HG02884 (cell line): Measurements from ENCODE around the gene DMPK.

ENCODE experiments used
- ATAC-seq: cut with Tn5 transposase; IDR thresholded peaks from one replicate; pipeline ENCODE4 v1.9.1; 2021; ENCODE audit warnings: mild to moderate bottlenecking, moderate library complexity; ENCODE audit not compliant: unreplicated experiment

Gene DMPK

GRCh38 chr19:45770192-45771101, 11.8 kb downstream of the DMPK start:
- peak; percentile 43 for ATAC-seq

DNA sequence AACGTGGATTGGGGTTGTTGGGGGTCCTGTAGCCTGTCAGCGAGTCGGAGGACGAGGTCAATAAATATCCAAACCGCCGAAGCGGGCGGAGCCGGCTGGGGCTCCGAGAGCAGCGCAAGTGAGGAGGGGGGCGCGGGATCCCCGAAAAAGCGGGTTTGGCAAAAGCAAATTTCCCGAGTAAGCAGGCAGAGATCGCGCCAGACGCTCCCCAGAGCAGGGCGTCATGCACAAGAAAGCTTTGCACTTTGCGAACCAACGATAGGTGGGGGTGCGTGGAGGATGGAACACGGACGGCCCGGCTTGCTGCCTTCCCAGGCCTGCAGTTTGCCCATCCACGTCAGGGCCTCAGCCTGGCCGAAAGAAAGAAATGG, 12.5 kb downstream of the DMPK start:
- ATAC-seq, result no peak

GRCh38 chr19:45768984-45769782, 13.1 kb downstream of the DMPK start, which contains the start of gene SIX5:
SIX5 (minus strand) TSS chr19:45769252; CDS start chr19:45768844, 408 bp downstream.
- peak; percentile 38 for ATAC-seq

- no peak for ATAC-seq
Measured at GRCh38 chr19:45768655-45768983, 13.7 kb downstream of the DMPK start.

GRCh38 chr19:45767881-45768654, 14.2 kb downstream of the DMPK start:
- ATAC-seq, result no peak

DNA sequence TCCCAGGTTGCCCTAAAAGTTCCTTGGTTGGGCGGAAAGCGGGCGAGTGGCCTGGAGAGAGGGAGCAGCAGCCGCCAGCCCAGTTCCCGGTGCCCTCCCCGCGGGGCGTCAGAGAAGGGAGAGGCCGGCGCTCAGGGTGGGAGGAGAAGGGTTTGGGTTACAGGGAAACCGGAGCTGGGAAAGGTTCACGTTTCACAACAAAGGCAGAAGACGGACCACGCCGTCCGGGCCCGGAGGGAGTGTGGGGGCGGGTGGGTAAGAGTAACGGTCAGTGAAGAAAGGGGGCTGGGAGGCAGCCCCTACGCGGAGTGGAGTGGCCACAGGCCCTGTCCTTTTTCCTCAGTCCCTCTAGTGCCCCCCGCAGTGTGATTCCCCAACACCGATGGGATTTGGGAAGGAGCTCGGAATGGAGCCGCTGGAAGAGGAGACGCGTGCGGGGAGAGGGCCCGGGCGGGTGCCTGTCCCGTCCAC, 14.8 kb downstream of the DMPK start:
- no peak for ATAC-seq

- ATAC-seq, result no peak
Measured at GRCh38 chr19:45766869-45767346, 15.4 kb downstream of the DMPK start.

DNA sequence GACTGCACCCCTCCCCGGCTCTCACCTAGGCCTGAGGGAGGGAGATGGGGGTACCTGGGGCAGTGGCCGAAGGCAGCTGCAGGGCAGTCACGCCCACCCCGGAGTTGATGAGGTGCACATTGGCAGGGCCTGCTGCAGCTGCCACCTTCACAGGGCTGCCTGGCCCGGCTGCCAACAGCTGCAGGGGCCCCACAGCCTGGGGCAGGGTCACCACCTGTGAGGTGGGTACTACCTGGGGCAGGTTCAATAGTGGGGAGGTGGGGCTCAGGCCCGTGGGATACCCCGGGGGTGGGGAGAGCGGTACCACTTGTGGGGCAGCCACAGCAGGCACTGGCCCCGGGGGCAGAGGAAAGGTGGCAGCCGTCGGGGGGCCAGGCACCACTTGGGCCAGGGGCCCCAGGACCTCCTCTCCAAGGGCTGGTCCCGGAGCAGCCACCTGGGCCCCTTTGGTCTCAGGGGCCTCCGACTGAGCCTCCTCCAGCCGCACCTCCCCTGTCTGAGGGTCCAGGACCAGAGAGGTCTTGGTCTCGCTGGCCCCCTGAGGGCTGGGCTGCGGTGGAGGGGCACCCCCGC, 15.9 kb downstream of the DMPK start:
- no peak for ATAC-seq

GRCh38 chr19:45765702-45766295, 16.5 kb downstream of the DMPK start:
- ATAC-seq, result no peak

- ATAC-seq, result no peak
Measured at GRCh38 chr19:45764945-45765701, 17.2 kb downstream of the DMPK start.

DNA sequence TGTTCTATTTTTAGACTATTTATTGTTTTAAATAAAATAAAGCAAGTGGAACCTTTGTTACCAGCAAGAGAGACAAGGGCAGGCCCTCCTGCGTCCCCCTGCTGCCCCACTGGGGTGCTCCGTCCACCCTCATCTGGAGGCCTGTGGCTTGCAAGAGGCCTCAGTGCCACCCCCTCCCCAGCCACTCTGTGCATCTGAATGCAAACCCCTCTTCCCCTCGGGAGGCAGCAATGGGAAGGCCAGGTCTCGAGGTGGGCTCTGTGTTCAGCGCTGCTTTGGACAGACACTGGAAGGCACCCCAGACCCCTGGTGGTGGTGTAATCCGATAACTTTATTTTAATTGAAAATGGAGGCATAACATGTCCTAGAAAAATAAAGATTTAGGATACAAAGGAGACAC, 17.8 kb downstream of the DMPK start:
- no peak for ATAC-seq

- ATAC-seq, result no peak
Measured at GRCh38 chr19:45763691-45764294, 18.5 kb downstream of the DMPK start.

DNA sequence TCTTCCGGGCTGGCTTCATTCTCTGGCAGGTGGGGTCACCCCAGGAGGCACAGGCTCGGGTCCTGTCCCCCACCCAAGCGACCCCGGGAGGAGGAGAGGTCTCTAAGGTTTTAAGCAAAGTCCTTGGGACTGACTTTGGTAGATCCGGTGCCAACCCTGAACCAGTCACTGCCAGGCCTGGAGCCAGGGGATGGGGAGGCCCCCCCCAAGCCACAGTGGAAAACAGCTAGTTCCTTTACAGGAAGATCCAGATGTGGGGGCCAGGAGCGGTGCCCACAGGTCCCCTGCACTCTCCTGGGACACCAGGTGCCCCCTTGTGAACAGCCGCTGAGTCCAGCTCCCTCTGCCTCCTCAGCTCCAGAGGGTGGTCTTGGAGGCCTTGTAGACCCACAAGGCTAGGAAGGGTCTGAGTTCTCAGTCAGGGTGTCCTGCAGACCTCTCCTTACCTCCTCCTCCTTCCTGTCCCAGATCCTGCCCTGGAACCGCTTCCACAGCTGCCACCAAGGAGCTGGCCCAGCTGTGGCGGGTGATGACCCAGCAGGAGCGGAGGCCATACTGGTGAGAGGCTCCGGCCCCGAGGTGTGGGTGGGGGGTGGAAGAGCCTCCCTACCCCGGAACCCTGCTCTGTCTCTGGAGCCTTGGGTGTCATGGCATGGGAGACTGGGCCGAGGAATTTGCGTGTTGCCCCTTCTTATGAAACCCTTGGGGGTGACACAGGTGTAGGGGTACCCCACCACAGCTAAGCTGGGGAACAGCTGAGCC, 19.2 kb downstream of the DMPK start:
- ATAC-seq, result no peak

- no peak for ATAC-seq
Measured at GRCh38 chr19:45761714-45762113, 20.6 kb downstream of the DMPK start.

DNA sequence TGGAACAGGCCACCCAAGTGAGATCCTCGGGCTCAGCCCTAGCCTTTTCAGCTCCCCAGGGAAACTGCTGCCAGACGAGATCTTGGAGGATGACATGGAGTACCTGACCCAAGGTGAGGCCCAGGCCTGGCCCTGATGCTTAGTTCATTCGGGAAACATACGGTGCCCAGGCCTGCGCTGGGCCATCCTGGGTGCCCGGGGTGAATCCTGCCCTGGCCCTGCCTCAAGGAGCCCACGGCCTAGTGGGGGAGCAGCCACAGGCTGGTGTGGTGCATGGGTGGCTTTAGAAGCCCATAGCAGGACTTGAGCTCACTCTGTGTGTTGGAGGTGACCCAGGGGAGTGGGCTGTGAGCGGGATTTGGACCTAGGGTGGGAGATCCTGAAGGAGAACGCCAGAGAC, 23.4 kb downstream of the DMPK start:
- ATAC-seq, result no peak

DNA sequence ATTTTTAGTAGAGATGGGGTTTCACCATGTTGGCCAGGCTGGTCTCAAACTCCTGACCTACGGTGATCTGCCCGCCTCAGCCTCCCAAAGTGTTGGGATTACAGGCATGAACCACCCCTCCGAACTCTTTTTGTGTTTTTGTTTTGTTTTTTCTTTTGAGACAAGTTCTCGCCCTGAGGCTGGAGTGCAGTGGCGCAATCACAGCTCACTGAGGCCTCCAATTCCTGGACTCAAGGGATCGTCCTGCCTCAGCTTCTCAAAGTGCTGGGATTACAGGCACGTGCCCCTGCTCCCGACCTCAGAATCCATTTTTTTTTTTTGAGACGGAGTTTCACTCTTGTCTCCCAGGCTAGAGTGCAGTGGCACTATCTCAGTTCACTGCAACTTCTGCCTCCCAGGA, 24.6 kb downstream of the DMPK start:
- no peak for ATAC-seq

- no peak for ATAC-seq
Measured at GRCh38 chr19:45754323-45754722, 28.0 kb downstream of the DMPK start.

- no peak for ATAC-seq
Measured at GRCh38 chr19:45753548-45753947, 28.7 kb downstream of the DMPK start.
